ENCODE results near the gene ENOX2. TPM values are rescaled to one million over a fixed set of nuclear protein-coding genes. Genes with fewer than 3 reads are reported as not detected.

Gene ENOX2
- total RNA-seq, 3 donors from 2014 or later = 11.5 to 20.3 (median 15.2) TPM

GRCh38 chrX:130669233-130669632 lies 233.8 kb downstream of the ENOX2 start:
- Histone ChIP-seq H3K4me1 (no peaks in the 10 kb centered on the region), H3K4me3 (no peak overlapping the region), H3K9me3 (peaks cover 0 to 17% of the 10 kb centered on the region in 2 donors), H3K36me3 (no peaks in the 10 kb centered on the region), H3K27me3 (no peaks in the 10 kb centered on the region), H3K27ac (no peak overlapping the region)
- TF ChIP-seq POLR2AphosphoS5 (IDR thresholded peaks at IDR 0.05) = no peak
- TF ChIP-seq POLR2A (IDR thresholded peaks at IDR 0.05) = no peak
- TF ChIP-seq, protein P1, sequence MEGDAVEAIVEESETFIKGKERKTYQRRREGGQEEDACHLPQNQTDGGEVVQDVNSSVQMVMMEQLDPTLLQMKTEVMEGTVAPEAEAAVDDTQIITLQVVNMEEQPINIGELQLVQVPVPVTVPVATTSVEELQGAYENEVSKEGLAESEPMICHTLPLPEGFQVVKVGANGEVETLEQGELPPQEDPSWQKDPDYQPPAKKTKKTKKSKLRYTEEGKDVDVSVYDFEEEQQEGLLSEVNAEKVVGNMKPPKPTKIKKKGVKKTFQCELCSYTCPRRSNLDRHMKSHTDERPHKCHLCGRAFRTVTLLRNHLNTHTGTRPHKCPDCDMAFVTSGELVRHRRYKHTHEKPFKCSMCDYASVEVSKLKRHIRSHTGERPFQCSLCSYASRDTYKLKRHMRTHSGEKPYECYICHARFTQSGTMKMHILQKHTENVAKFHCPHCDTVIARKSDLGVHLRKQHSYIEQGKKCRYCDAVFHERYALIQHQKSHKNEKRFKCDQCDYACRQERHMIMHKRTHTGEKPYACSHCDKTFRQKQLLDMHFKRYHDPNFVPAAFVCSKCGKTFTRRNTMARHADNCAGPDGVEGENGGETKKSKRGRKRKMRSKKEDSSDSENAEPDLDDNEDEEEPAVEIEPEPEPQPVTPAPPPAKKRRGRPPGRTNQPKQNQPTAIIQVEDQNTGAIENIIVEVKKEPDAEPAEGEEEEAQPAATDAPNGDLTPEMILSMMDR (IDR thresholded peaks at IDR 0.05) = no peak
- intact Hi-C loops (cut with DNase I; ENCODE audit: low total_unique reads) = no loop called here
- DNase-seq (ENCODE audit: low spot score in 2 of 2) = no peak

DNA sequence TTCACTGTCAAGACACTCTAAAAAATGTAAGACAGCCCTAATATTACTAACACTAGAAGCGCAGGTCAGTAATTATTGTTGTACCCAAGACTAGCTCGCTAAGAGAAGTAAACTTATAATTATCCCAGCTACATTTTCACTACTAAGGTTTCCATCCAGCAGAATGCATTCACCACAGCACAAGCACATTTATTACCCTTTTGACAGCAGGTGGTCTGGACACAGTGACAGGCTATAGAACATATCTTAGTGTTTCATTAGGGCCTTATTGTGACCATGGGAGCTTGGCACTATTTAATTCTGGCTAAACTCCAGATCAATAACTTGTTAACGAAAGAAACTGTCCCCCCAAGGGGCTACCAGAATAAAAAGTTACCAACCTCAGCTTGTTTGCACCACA lies 237.7 kb downstream of the ENOX2 start:
- Histone ChIP-seq H3K36me3 (no peaks in the 10 kb centered on the region), H3K4me3 (no peak overlapping the region), H3K9me3 (no peaks in the 10 kb centered on the region), H3K4me1 (no peaks in the 10 kb centered on the region), H3K27ac (no peak overlapping the region), H3K27me3 (peaks cover 0 to 2% of the 10 kb centered on the region in 2 donors)
- intact Hi-C loops (cut with DNase I; ENCODE audit: low total_unique reads) = no loop called here
- no peak for DNase-seq (ENCODE audit: low spot score in 2 of 2)
- TF ChIP-seq POLR2AphosphoS5 (IDR thresholded peaks at IDR 0.05) (no peak), POLR2A (IDR thresholded peaks at IDR 0.05) (no peak)
- TF ChIP-seq, protein P1 (IDR thresholded peaks at IDR 0.05) = no peak

GRCh38 chrX:130658310-130658709 lies 244.7 kb downstream of the ENOX2 start:
- Histone ChIP-seq H3K36me3 (no peaks in the 10 kb centered on the region), H3K4me3 (no peak overlapping the region), H3K9me3 (peaks cover 0 to 15% of the 10 kb centered on the region in 2 donors), H3K27ac (no peak overlapping the region), H3K27me3 (peaks cover 0 to 13% of the 10 kb centered on the region in 2 donors), H3K4me1 (no peaks in the 10 kb centered on the region)
- no peak for DNase-seq (ENCODE audit: low spot score in 2 of 2)
- intact Hi-C loops (cut with DNase I; ENCODE audit: low total_unique reads) = no loop called here
- TF ChIP-seq POLR2A (IDR thresholded peaks at IDR 0.05) = no peak
- no peak for TF ChIP-seq POLR2AphosphoS5 (IDR thresholded peaks at IDR 0.05)
- TF ChIP-seq, protein P1 (IDR thresholded peaks at IDR 0.05) = no peak

DNA sequence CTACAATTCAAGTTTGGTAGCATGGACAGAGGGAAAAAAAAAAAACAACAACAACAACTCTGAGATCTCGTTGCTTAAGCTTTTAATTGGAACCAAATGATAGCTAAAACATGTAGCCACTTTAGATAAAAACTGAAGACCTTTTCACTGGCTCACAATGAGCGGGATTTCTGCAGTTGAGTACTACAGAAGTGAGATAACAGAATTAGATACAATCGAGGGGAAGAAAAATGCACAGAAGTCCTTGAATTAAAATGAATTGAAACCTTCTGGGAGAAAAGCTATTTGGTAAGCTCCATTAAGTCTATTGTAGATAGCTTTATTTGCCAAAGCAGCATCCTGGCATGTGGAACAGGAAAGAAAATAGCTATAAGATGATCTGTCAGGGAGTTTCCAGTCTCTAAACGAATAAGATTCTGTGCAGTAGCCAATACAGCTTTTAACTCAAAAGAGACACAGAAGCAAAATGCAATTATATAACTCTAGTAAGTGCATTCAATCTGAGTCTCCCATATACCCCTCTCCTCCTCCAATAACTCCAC lies 248.5 kb downstream of the ENOX2 start:
- no peak for DNase-seq (ENCODE audit: low spot score in 2 of 2)
- TF ChIP-seq POLR2AphosphoS5 (IDR thresholded peaks at IDR 0.05) = no peak
- TF ChIP-seq, protein P1 (IDR thresholded peaks at IDR 0.05) = no peak
- no peak for TF ChIP-seq POLR2A (IDR thresholded peaks at IDR 0.05)

DNA sequence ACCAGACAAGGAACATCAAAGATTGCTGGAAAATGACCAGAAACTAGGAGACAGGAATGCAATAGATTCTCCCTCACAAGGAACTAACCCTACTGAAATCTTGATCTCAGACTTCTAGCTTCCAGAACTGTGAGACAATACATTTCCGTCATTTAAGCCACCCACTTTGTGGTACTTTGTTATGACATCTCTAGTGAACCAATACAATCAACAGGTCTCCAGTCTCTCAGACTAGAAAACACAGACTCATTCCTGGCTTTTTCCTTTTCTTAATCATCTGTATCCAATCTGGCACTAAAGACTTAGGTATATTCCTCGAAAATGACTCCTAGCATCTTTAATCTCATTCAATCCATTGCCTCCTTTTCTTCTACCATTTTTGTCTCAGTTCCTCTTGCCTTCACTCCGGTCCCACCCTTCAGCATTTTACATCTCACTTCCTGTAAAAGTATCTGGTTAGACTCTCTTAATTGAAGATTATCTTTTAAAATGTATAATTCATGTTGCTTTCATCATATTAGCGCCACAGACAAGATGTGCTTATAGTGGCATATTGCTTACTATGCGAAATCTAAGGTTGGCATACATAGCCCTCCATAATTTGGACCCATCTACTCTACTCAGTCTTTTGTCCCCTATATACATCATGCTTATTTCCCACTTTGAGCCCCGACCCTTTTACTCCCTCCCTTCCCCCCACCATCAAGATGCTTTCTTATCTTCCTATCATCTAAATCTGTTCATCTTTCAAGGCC lies 250.0 kb downstream of the ENOX2 start:
- intact Hi-C loops (cut with DNase I; ENCODE audit: low total_unique reads) = no loop called here
- Histone ChIP-seq H3K36me3 (no peaks in the 10 kb centered on the region), H3K4me3 (no peak overlapping the region), H3K9me3 (peaks cover 0 to 5% of the 10 kb centered on the region in 2 donors), H3K27ac (no peak overlapping the region), H3K4me1 (no peaks in the 10 kb centered on the region), H3K27me3 (peaks cover 0 to 8% of the 10 kb centered on the region in 2 donors)
- no peak for TF ChIP-seq POLR2A (IDR thresholded peaks at IDR 0.05)
- TF ChIP-seq, protein P1 (IDR thresholded peaks at IDR 0.05) = no peak
- TF ChIP-seq POLR2AphosphoS5 (IDR thresholded peaks at IDR 0.05) = no peak
- DNase-seq (ENCODE audit: low spot score in 2 of 2) = no peak

More for the DNA sequence above, 248.5 kb downstream of the ENOX2 start:
- no peak overlapping the region for H3K4me3 ChIP-seq
- no peak overlapping the region for H3K27ac ChIP-seq
- no peaks in the 10 kb centered on the region for H3K4me1 ChIP-seq
- H3K9me3 ChIP-seq = peaks cover 0 to 15% of the 10 kb centered on the region in 2 donors
- intact Hi-C loops (cut with DNase I; ENCODE audit: low total_unique reads) = no loop called here
- no peaks in the 10 kb centered on the region for H3K36me3 ChIP-seq
- H3K27me3 ChIP-seq = peaks cover 0 to 8% of the 10 kb centered on the region in 2 donors
